ENCODE data around the gene CEP85L.

Gene CEP85L

GRCh38 chr6:118651282-118652050 lies at the start of gene CEP85L:
TSS of gene CEP85L (minus strand) at chr6:118651591. CDS start at chr6:118651269, 322 bp downstream.
- peak; percentile 90 for DNase-seq (ENCODE audit: low spot score)

GRCh38 chr6:118700531-118700930 lies 49.1 kb upstream of the CEP85L start:
- DNase-seq (ENCODE audit: low spot score) = no peak

GRCh38 chr6:118697554-118697953 lies 46.2 kb upstream of the CEP85L start:
- no peak for DNase-seq (ENCODE audit: low spot score)

GRCh38 chr6:118696271-118696670 lies 44.9 kb upstream of the CEP85L start:
- DNase-seq (ENCODE audit: low spot score) = no peak

GRCh38 chr6:118693562-118693961 lies 42.2 kb upstream of the CEP85L start:
- DNase-seq (ENCODE audit: low spot score) = no peak

GRCh38 chr6:118685823-118686449 lies 34.5 kb upstream of the CEP85L start:
- no peak for DNase-seq (ENCODE audit: low spot score)

GRCh38 chr6:118683881-118684872 lies 32.8 kb upstream of the CEP85L start:
- no peak for DNase-seq (ENCODE audit: low spot score)

- DNase-seq (ENCODE audit: low spot score) = no peak
These were observed 29.2 kb upstream of the CEP85L start for GRCh38 chr6:118680452-118681095.

GRCh38 chr6:118679327-118679901 lies 28.0 kb upstream of the CEP85L start:
- DNase-seq (ENCODE audit: low spot score) = peak; percentile 55

- DNase-seq (ENCODE audit: low spot score) = peak; percentile 63
These were observed 27.5 kb upstream of the CEP85L start for GRCh38 chr6:118678866-118679265.

- no peak for DNase-seq (ENCODE audit: low spot score)
These were observed 25.8 kb upstream of the CEP85L start for GRCh38 chr6:118677193-118677592.

- no peak for DNase-seq (ENCODE audit: low spot score)
These were observed 23.8 kb upstream of the CEP85L start for GRCh38 chr6:118675225-118675624.

GRCh38 chr6:118674772-118675171 lies 23.4 kb upstream of the CEP85L start:
- DNase-seq (ENCODE audit: low spot score) = no peak

GRCh38 chr6:118672678-118673077 lies 21.3 kb upstream of the CEP85L start:
- DNase-seq (ENCODE audit: low spot score) = no peak

GRCh38 chr6:118669561-118669960 lies 18.2 kb upstream of the CEP85L start:
- no peak for DNase-seq (ENCODE audit: low spot score)

- peak; percentile 41 for DNase-seq (ENCODE audit: low spot score)
These were observed 17.5 kb upstream of the CEP85L start for GRCh38 chr6:118668761-118669385.

GRCh38 chr6:118667988-118668387 lies 16.6 kb upstream of the CEP85L start:
- DNase-seq (ENCODE audit: low spot score) = no peak

GRCh38 chr6:118665011-118665410 lies 13.6 kb upstream of the CEP85L start:
- peak; percentile 74 for DNase-seq (ENCODE audit: low spot score)

GRCh38 chr6:118663993-118664985 lies 12.9 kb upstream of the CEP85L start:
- peak; percentile 65 for DNase-seq (ENCODE audit: low spot score)

- DNase-seq (ENCODE audit: low spot score) = no peak
These were observed 10.4 kb upstream of the CEP85L start for GRCh38 chr6:118661831-118662230.

Measured in kidney tubule cell (primary cell).